Stimulated activated CD4-positive, alpha-beta T cell treated with anti-CD3 and anti-CD28 coated beads, Interleukin-12 subunit alpha, Interleukin-12 subunit beta, amount 100 ng/mL, for 24 hours (primary cell): Measurements from ENCODE around the gene VAV2.
"Not testable (repeated sequence)": the region's sequence is repeated elsewhere in the genome, so short reads cannot be mapped to it uniquely, and the experiment has no call there.

Experiments used
- DNase-seq, 2 experiments: peaks; one replicate each; pipeline ENCODE4 v3.0.0-alpha.2; 2020; ENCODE audit warnings: low read depth in 2 of 2

The VAV2 gene

GRCh38 chr9:133969681-133970580, 22.2 kb downstream of the VAV2 start:
- DNase-seq: no peak

DNA sequence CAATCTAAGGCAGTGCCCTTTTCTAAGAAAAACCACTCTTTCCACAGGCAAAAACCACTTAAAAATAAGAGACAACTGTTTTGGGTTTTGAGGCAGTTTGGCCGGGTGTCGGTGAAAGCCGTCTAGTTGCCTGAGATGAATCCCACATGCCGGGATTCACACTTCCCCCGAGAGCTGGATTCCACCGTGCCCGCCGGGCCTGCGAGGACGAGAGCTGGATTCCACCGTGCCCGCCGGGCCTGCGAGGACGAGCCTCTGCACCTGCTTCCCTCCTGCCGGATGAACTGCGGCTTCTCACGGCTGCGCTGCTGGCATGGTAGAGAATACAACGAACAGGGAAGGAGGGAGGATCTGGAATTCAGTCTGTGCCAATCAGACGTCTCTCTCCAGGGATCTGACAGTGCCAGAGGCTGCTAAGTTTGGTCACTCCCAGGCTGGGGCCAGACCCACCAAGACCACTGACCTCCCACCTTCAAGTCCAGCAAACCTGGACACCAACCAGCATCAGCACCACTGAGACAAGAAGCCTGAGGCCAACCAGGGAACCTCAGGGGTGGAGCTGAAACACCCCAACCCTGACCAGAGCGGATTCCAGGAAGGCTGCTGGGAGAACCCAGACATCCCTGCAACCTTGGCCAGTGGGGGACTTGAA, 23.0 kb downstream of the VAV2 start:
- no peak for DNase-seq

DNA sequence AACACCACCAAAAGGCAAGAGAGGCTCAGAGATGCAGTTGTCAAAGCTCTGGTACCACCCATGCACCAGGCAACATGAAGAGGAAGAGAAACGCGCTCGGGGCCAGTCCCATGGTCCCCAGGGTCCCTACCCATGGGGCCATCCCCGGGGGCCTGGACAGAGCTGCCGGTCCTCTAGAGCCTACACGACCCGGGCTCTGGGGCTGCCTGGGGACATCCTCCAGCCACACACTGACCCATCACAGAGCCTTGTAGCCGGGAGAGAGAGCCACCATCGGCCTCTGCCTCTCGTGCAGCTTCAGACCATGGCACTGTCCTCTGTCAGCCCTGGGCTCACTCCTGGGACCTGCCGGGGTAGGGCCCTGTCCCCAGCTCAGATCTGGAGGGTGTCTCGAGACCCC, 23.7 kb downstream of the VAV2 start:
- DNase-seq: no peak

GRCh38 chr9:133967024-133967741, 24.9 kb downstream of the VAV2 start:
- DNase-seq: no peak

GRCh38 chr9:133964463-133964862, 27.7 kb downstream of the VAV2 start:
- no peak for DNase-seq

- DNase-seq: no peak
Measured at GRCh38 chr9:133963166-133963565, 29.0 kb downstream of the VAV2 start.

GRCh38 chr9:133962341-133962740, 29.8 kb downstream of the VAV2 start:
- no peak for DNase-seq

GRCh38 chr9:133961226-133962165, 30.6 kb downstream of the VAV2 start:
- DNase-seq: no peak

GRCh38 chr9:133960568-133961129, 31.5 kb downstream of the VAV2 start:
- no peak for DNase-seq

GRCh38 chr9:133959966-133960567, 32.1 kb downstream of the VAV2 start:
- DNase-seq: no peak

- no peak for DNase-seq
Measured at GRCh38 chr9:133959171-133959570, 33.0 kb downstream of the VAV2 start.

DNA sequence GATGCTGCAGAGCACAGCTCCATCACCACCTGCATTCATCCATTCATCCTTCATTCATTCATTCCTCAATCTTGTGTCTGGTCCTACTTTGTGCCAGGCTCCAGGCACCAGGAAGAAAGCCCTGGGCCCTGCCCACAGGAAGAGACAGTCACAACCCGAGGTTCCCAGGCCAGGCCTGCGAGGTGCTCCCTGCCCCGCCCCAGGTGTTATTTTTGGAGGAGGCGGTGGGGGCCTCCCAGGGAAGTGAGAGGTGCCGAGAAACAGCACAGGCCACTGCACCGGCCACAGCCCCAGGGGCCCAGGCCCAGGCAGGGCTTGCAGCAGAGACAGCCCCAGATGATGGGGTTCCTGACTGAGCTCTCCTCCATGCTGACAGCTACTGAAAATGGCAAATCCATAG, 33.4 kb downstream of the VAV2 start:
- DNase-seq: no peak

DNA sequence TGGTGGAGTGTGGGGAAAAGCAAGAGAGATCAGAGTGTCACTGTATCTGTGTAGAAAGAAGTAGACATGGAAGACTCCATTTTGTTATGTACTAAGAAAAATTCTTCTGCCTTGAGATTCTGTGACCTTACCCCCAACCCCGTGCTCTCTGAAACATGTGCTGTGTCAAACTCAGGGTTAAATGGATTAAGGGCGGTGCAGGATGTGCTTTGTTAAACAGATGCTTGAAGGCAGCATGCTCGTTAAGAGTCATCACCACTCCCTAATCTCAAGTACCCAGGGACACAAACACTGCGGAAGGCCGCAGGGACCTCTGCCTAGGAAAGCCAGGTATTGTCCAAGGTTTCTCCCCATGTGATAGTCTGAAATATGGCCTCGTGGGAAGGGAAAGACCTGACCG, 34.4 kb downstream of the VAV2 start:
- DNase-seq: not testable (repeated sequence)

DNA sequence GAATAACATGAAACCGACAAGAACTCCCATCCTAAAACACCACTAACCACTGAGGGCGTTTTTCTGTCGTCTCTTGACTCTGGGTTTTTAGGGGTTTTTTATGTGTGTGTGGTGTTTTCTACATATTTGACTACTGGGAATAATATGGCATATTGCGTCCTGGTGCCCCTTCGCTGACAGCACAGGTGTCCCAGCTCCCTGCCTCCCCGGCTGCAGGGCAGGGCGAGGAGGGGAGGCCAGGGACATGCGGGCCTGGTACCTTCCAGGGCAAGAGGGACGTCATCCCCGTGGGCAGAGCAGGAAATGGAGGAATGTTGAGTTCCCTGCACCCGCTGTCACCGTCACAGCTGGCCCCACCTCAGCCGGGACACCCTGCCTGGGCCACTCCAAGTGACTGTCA, 34.8 kb downstream of the VAV2 start:
- no peak for DNase-seq

GRCh38 chr9:133956520-133957076, 35.5 kb downstream of the VAV2 start:
- DNase-seq: no peak

DNA sequence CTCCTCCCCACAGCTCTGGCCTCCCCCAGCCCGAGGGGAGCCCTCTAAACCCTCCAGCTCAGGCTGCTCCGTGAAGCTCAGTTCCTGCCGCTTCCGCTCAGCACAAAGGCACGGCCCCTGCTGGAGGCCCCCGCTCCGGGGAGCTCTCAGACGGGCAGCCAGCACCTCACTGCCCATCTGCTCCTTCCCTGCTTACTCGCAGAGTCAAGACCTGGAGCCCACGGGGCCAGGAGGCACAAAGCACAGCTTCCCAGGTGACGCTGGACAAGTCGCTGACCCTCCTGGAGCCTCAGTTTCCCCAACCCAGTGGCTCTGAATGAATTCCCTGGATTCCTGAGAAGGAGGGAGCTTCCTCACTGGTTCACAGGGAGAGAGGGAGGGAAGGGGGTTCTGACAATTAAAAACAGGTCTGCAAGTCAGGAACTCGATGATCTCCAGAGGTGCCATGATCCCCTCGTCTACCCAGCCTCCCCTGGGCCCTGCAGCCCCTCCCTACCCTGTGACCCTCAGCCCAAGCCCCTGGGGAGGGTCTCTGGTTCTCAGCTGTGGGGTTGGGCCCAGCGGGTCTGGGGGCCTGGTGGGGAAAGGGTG, 36.2 kb downstream of the VAV2 start:
- DNase-seq: peak in 1 of 2 experiments; percentile 7

GRCh38 chr9:133954862-133955529, 37.1 kb downstream of the VAV2 start:
- peak in 1 of 2 experiments; percentile 3 for DNase-seq

DNA sequence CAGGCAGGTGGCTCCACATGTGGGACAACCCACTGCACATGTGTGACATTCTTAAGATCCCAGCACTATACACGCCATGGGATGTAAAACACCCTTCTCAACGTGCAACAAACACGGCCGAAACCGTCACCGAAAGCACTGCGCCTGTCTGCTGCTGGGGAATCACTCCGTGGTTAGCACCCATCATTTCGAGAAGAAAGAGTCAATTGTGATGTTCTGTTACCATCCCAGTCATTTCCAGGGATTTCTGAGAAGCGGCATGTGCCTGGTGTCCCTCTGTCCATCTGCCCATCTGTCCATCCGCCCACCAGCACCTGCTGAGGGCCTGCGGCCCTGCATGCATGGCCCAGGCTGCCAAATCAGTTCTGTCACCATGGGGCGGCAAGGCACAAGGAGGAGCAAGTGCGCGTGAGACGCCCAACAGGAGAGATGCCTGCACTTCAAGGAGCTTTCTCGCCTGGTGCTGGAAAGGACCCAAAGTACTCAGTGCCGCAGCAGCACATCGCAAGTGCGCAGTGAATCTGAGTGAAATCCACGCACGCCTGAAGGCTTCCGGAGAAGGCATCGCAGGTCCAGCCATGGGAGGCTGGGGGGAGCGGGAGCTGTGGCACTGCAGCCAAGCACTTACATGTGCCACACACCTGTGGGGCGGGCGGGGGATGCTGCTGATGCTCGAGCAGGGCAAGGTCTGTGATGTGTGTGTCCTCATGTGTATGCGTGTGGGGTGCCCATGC, 38.0 kb downstream of the VAV2 start:
- no peak for DNase-seq

- no peak for DNase-seq
Measured at GRCh38 chr9:133953621-133953975, 38.5 kb downstream of the VAV2 start.
